ENCODE data around the gene DYRK1A.

DNA sequence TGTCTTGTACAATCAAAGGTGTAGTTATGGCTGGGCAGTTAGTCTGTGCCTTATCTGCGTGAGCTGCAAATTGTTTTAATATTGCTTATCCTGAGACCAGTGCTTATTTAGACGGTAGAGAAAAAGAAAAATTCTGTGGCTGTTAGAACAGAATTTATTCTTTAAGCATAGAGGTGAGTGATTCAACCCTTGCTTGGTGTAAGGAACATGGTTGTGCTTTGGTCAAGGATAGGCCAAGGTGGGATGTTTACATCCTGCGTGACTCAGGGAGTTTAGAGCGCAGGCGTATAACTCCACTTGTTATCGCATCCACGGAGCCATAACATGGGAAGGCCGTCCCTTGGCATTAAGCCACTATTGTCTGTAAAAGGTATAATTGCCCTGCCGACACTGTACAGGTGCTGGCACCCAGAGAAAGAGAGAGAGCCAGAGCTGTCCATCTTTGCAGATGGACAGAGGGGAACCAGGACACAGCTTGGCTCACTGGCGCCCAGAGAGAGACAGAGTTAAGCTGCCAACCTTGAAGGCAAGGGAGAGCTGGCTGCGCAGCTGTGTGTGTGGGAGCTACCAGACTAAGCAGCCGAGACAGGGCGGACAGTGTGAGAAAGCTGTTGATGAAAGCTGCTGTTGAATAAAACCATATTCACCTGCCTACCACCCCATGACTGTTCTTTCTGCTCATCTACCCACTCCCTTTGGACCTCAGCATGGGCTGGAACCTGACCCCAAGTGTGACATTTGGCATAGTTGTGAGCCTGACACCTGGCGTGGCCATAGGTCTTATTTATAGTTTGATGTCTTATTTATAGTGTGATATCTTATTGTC is 200.4 kb downstream of the DYRK1A start:
- no peak for TF ChIP-seq CTCF (IDR thresholded peaks at IDR 0.05)
- no peak for TF ChIP-seq POLR2A (IDR thresholded peaks at IDR 0.05)

Measured in prostate gland (tissue), 2 donors.